Right cardiac atrium (tissue), 5 donors: ENCODE data around the gene PPP1R9B. TPM values are rescaled to one million over a fixed set of nuclear protein-coding genes. Genes with fewer than 3 reads are reported as not detected.

Source experiments
- ATAC-seq, 2 donors: fragments of 200-7000 bp; cut with Tn5 transposase; one replicate each; pipeline versions ENCODE4 v1.8.0 to v1.9.1; 2020; ENCODE audit warnings: moderate library complexity in 2 of 2, mild to moderate bottlenecking in 1 of 2
- DNase-seq, 3 donors: peaks; one replicate each; pipeline ENCODE4 v3.0.0-alpha.2; 2020
- H3K27ac ChIP-seq: one replicate; pipeline ENCODE4 v1.5.1; 2013; ENCODE audit warnings: mild to moderate bottlenecking, low read length, control low read depth, moderate library complexity
- H3K27me3 ChIP-seq: one replicate; pipeline ENCODE4 v1.6.1; 2013; ENCODE audit not compliant: control insufficient read depth, insufficient read depth
- H3K4me1 ChIP-seq: one replicate; pipeline ENCODE4 v1.6.1; 2013; ENCODE audit warnings: low read length; ENCODE audit not compliant: control insufficient read depth, insufficient read depth
- H3K4me3 ChIP-seq: one replicate; pipeline ENCODE4 v1.5.1; 2013; ENCODE audit warnings: low read length, control low read depth
- H3K9me3 ChIP-seq: one replicate; pipeline ENCODE4 v1.6.1; 2013; ENCODE audit warnings: low read length; ENCODE audit not compliant: control insufficient read depth
- WGBS: extraction: QIAGEN DNeasy Blood & Tissue Kit; methylation state at CpG from one replicate; pipeline ENCODE4 v1.1.7; 2013; 5-methylcytosine and 5-hydroxymethylcytosine counted together
- intact Hi-C, 4 donors: fragments of 100-400 bp; cut with DNase I; formaldehyde crosslinking; loops; one replicate each; pipeline versions ENCODE4 v1.11.0 to v1.14.0; 2022 to 2023
- polyA plus RNA-seq: library from polyadenylated mRNA; stranded (reverse); fragments of 200-250 nt; gene quantifications from one replicate; pipeline ENCODE4 v1.2.3, GENCODE V29; 2013
- total RNA-seq, 4 donors: library from RNA; stranded (reverse); fragmentation: NEBNext Ultra II Directional; extraction: Animal tissue kit (Norgen Biotek cat#: 25700); gene quantifications; one replicate each; pipeline ENCODE4 v1.2.1, GENCODE V29; 2021
- donor health status: healthy with polysubstance abuse.
- donor health status: DM: no; HTN: yes; CAD: no.
- donor health status: DM: no; HTN: no; CAD: no.
- donor health status: DM: no; HTN: yes; CAD: no; lungs with severe emphysema.
- donor health status: DM: yes; HTN: yes; CAD: no.

PPP1R9B gene
- total and polyA plus RNA-seq, 5 donors, result 26.5 to 40.7 (median 34.4) TPM

DNA sequence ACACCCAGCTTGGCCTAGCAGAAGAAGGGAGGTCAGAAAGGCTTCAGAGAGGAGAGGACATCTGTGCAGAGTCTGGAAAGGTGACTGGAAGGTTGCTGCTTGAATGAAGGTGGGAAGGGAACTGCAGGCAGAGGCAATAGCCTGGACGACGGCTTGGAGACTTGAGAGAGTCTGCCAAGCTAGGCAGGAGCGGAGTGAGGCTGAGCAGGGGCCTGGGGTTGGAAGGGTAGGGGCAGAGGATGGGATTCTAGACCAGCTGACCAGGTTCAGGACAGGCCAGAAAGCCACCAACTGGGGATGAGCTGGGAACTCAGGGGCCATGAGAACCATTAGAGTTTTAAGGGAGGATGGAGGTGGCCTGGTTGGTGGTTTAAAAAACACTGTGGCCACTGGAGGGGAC is 15.0 kb upstream of the PPP1R9B start:
- peak overlapping the region; percentile 88 for H3K27ac ChIP-seq
- no peak overlapping the region for H3K4me3 ChIP-seq
- ATAC-seq, result no peak
- 67% methylated on average over 3 of the region's 3 CpGs for WGBS
- intact Hi-C loops, result loop anchor here in 3 of 4 donors (5.0 to 10.0 kb wide), 2 partner anchors 48 to 51 kb away; no protein-coding TSS in a partner anchor
- H3K27me3 ChIP-seq, result no peaks in the 10 kb centered on the region
- H3K9me3 ChIP-seq, result no peaks in the 10 kb centered on the region
- DNase-seq, result peak in 1 of 3 donors; percentile 7
- H3K4me1 ChIP-seq, result no peaks in the 10 kb centered on the region

DNA sequence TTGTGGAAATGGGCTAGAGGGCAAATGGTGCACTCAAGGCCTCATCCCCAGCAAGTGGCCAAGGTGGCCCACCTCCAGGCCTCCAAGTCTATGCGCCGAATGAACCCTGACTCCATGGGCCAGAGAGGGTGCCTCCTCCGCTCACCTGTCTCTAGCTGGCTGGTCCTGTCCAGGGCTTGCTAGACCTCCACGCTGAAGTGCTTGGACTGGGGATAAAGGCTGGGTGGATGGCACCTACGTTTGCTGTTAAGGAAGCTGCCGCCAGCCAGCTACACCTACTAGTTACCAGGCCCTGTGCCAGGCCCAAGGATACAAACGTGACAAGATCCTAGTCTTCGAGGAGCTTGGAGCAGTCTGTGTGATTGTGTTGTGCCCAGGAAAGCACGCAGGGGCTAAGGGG is 14.6 kb upstream of the PPP1R9B start:
- Histone ChIP-seq H3K4me3 (no peak overlapping the region), H3K9me3 (no peaks in the 10 kb centered on the region), H3K27ac (peak overlapping the region; percentile 88), H3K27me3 (no peaks in the 10 kb centered on the region), H3K4me1 (no peaks in the 10 kb centered on the region)
- no peak for ATAC-seq
- 75% methylated on average over 9 of the region's 9 CpGs for WGBS
- DNase-seq, result peak; percentile 7 to 43 (median 41)
- intact Hi-C loops, result loop anchor here in 3 of 4 donors (5.0 to 10.0 kb wide), 2 partner anchors 48 to 50 kb away; no protein-coding TSS in a partner anchor

DNA sequence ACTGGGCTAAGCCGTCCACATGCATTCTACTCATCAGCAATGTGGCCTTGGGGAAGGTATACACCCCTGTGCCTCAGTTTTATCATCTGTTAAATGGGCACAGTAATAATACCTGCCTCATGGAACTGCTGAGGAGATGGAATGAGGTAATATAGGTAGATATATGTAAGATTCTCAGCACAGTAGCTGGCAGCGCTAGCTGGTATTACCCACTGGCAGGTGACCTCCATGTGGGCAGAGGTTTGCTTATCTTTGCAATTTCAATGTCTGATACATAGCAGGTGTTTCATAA is 14.2 kb upstream of the PPP1R9B start:
- intact Hi-C loops, result loop anchor here in 2 of 4 donors (10.0 kb wide), 1 partner anchor 50 kb away; no protein-coding TSS in a partner anchor
- H3K4me1 ChIP-seq, result no peaks in the 10 kb centered on the region
- DNase-seq, result no peak
- H3K9me3 ChIP-seq, result no peaks in the 10 kb centered on the region
- H3K4me3 ChIP-seq, result no peak overlapping the region
- no peak for ATAC-seq
- H3K27me3 ChIP-seq, result no peaks in the 10 kb centered on the region
- WGBS, result 96% methylated on average over 2 of the region's 2 CpGs
- H3K27ac ChIP-seq, result no peak overlapping the region

DNA sequence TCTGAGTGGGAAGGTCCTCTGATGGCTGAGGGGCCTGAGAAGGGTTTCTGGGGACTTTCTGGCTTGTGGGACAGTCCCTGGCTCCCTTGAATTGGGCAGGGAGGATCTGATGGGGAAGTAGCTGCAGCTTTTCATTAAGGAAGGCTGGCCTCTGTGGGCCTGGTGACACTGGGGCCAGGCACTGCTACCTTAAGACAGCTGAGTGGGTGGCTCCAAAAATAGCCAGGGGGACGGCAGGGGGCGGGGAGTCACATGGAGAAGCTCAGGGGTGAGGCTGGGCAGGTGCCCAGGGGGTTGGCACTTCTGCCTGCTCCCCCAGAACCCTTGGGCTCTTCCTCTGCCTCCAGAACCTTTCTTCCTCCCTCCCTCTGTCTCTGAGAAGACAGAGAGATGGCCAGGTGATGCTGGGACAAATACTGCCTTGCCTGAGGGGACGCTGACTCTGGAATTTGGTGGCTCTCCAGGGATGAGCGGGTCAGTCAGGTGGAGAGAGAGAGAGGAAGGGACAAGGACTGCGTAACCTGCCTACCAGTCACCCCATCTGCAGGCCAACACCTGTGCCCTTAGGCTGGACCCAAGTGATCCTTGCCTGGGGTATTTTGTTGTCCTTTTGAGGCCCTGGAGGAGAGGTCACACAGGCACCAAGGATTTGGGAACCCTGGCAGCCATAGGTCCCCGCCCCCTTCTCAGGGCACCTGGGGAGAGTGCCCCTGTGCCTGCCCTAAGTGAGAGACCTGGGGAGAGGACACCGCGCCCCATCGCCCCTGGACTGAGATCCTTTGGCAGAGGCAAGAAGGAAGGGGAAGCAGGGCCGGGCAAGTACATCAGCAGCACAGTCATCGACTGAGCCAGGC is 13.6 kb upstream of the PPP1R9B start:
- WGBS, result 75% methylated on average over 11 of the region's 11 CpGs

DNA sequence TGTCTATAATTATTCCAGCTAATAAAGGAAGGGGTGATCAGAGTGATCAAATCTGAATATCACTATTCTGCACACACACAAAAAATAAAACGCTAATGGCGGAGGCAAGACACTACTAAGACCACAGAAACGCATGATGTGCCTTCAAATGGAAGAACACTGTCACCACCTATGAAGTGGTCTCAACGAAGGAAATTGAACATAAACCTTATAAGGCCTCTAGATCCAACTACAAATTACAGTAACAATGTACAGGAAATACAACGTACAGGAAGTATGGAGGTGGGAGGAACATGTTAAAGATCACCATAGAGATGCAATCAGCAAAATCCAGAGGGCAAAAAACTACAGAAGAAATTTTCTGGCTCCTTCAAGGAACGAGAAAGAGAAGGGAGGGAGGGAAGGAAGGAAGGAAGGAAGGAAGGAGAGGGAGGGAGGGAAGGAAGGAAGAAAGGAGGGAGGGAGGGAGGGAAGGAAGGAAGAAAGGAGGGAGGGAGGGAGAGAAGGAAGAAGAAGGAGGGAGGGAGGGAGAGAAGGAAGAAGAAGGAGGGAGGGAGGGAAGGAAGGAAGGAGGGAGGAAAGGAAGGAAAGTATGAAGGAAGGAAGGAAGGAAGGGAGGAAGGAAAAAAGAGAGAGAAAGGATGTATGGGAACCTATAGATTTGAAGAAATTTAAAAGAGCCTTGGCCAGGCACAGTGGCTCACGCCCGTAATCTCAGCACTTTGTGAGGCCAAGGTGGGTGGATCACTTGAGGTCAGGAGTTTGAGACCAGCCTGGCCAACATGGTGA is 12.2 kb upstream of the PPP1R9B start:
- WGBS, result 73% methylated on average over 8 of the region's 8 CpGs
- Histone ChIP-seq H3K9me3 (no peaks in the 10 kb centered on the region), H3K4me1 (no peaks in the 10 kb centered on the region), H3K27me3 (no peaks in the 10 kb centered on the region), H3K27ac (no peak overlapping the region), H3K4me3 (no peak overlapping the region)
- no peak for ATAC-seq
- intact Hi-C loops, result loop anchor here in 2 of 4 donors (10.0 kb wide), 1 partner anchor 48 kb away; no protein-coding TSS in a partner anchor
- DNase-seq, result peak in 1 of 3 donors; percentile 11

More for the DNA sequence above, 13.6 kb upstream of the PPP1R9B start:
- Histone ChIP-seq H3K27me3 (no peaks in the 10 kb centered on the region), H3K4me1 (no peaks in the 10 kb centered on the region), H3K4me3 (no peak overlapping the region), H3K27ac (peak overlapping the region; percentile 31), H3K9me3 (no peaks in the 10 kb centered on the region)
- peak; percentile 31 to 80 (median 76) for DNase-seq
- intact Hi-C loops, result loop anchor here in 2 of 4 donors (10.0 kb wide), 1 partner anchor 49 kb away; no protein-coding TSS in a partner anchor
- ATAC-seq, result no peak

DNA sequence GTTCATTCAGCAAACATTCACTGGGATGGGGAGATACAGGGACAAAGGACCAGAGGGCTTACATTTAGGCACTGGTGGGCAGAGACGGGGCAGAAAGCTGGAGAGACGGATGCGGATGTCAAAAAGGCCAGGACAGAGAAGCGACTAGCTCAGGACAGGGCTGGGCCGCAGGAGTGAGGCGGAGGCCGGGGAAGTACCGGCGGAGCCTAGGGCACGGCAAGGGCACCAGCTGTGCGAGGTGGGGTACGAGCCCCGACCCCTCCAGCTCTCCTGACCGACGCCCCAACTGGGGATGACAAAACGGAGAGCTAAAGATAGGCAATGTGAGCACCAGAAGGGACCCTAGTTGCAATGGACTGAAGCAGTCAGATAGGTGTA is 11.4 kb upstream of the PPP1R9B start:
- Histone ChIP-seq H3K4me1 (no peaks in the 10 kb centered on the region), H3K27ac (no peak overlapping the region), H3K9me3 (no peaks in the 10 kb centered on the region), H3K4me3 (no peak overlapping the region), H3K27me3 (no peaks in the 10 kb centered on the region)
- 53% methylated on average over 16 of the region's 16 CpGs for WGBS
- intact Hi-C loops, result loop anchor here in 2 of 4 donors (10.0 kb wide), 1 partner anchor 47 kb away; no protein-coding TSS in a partner anchor
- ATAC-seq, result peak in 1 of 2 donors; percentile 5
- peak in 2 of 3 donors; percentile 48 to 52 for DNase-seq

DNA sequence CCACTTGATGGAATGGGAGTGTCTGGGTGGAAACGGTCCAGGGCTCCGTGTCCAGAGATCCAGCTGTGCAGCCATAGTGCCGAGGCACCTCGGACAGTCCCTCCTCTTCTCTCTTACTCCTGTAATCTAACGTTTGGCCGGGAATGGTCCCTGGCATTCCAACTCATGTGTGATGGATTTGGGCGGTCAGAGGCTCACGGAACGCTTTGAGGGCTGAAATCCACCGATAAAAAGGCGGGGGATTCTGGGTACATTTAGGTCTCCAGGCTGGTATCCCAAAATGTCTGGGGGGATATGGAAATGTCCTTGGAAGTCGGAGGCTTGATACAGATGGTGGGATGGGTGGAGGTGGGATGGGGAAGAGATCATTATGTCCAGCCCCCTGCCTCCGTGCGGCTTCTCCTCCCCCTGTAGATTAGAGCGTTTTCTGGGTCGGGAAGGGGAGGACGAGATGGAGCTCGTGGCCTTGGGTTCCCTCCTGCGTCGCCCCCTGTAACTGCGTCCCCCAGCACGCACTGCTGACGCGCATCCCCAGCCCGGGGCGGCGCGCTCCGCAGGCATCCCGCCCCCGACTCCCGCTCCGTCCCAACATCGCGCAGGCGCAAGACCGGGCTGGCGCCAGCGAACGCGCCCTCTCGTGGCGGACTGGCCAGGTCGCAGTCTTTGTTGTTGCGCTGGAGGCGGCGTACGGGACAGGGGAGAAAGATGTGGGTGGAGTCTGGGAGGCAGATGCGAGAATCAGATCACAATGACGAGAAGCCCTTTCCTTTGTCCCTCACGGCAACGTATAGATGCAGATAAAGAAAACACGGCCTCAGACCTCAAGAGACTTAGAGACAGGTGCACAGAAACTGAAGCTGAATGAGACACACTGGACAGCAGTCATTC is 10.8 kb upstream of the PPP1R9B start:
- intact Hi-C loops, result loop anchor here in 2 of 4 donors (10.0 kb wide), 1 partner anchor 46 kb away; no protein-coding TSS in a partner anchor
- ATAC-seq, result peak; percentile 92 to 93
- Histone ChIP-seq H3K4me1 (no peaks in the 10 kb centered on the region), H3K27ac (peak overlapping the region; percentile 19), H3K4me3 (peak overlapping the region; percentile 58), H3K9me3 (no peaks in the 10 kb centered on the region), H3K27me3 (no peaks in the 10 kb centered on the region)
- DNase-seq, result peak; percentile 92 to 97 (median 96)
- under 1% methylated on average over 53 of the region's 53 CpGs for WGBS

DNA sequence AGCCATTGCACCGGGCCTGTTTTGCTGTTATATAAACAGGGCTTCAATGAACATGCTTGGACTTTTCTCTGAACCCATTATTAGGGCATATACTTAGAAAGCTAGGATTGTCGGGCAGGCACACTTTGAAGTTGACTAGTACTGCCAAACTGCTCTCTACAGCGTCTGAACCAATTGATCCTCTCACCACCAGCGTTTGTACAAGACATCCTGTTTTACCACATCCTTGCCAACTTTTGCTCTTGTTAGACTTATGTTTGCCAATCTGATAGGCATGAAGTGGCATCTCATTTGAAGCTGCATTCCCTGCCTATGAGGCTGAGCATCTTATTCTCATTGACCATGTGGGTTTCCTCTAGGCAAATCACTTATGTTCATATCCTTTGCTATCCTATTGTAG is 7.4 kb upstream of the PPP1R9B start:
- DNase-seq, result peak in 1 of 3 donors; percentile 6
- Histone ChIP-seq H3K27ac (no peak overlapping the region), H3K27me3 (no peaks in the 10 kb centered on the region), H3K4me3 (no peak overlapping the region), H3K9me3 (no peaks in the 10 kb centered on the region), H3K4me1 (peaks cover 14% of the 10 kb centered on the region)
- intact Hi-C loops, result loop anchor here in 1 of 4 donors (10.0 kb wide), 1 partner anchor 63 kb away; the partner anchor contains the start of gene PDK2
- 58% methylated on average over 4 of the region's 4 CpGs for WGBS
- no peak for ATAC-seq

DNA sequence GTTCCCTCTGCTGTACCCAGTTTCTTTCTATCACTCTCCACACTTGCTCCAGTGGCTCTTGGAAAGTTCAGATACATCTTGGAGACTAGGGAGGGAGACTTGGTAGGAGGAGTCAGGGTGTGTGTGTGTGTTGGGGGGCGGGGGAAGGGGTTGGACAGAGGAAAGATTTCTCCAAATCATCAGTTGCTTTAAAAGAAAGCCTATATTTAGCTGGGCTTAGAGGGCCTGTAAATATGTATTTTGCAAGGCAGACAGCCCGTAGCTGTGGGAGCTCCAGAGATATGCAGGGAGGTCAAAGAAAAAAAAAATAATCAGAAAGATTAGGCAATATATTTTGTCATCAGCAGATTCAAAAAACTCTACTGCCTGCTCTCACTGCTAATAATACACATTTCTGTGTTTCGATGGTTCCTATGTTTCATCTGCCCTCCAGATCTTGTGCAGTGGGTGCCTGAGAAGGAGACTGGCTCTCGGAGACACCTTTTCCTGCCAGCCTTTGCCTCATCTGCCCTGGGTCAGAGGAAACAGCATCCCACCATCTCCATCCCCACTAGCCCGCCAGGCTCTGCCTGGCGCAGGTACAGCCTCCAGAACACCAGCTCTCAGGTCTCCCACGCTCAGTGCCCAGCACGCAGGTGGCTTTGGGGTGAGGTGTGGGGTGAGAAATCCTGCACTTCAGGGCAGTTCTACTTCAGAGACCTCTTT is 4.8 kb upstream of the PPP1R9B start:
- Histone ChIP-seq H3K4me1 (peaks cover 14% of the 10 kb centered on the region), H3K4me3 (no peak overlapping the region), H3K9me3 (no peaks in the 10 kb centered on the region), H3K27ac (peak overlapping the region; percentile 50), H3K27me3 (no peaks in the 10 kb centered on the region)
- intact Hi-C loops, result loop anchor here in 1 of 4 donors (10.0 kb wide), 1 partner anchor 60 kb away; the partner anchor contains the start of gene PDK2
- WGBS, result 55% methylated on average over 8 of the region's 8 CpGs
- peak; percentile 59 to 80 (median 74) for DNase-seq
- ATAC-seq, result peak; percentile 5 to 30
